ENCODE measurements around the gene TANC1.

TANC1 gene

DNA sequence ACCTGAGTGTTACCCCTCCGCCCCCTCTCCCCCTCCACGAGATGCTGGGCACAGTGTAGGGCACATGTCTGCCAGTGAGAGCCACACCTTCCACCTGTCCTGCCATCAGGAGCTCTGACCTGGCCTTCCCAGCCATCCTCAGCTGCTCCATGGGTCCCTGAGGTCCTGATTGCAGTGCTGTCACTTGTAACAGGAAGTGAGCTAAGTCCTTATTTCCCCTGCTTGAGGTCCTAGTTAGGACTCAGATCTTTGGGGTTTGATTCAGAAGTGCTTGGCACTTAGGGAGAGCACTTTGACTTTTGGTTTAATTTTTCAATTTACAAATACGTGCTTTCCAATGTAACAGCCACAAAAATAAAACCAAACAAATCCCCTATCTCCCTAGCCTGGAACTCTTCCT is 192.5 kb downstream of the TANC1 start:
- no peak for DNase-seq (ENCODE audit: low read depth)

DNA sequence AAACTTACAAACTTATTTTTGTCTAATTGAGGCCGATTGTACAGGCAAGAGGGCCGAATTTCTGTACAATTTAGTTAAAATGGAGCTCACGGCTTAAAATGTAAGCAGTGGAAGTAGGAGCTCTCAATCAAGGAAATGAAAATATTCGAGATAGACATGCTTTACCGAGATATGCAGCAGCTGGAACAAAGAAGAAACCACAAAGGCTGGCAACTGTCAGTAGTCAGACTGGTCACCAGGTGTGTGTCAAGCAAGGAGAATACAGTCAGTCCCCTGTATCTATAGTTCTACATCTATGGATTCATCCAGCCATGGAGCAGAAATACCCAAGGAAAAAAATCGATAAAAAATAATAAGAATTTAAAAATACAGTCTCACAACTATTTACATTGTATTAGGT is 195.5 kb downstream of the TANC1 start:
- no peak for DNase-seq (ENCODE audit: low read depth)

DNA sequence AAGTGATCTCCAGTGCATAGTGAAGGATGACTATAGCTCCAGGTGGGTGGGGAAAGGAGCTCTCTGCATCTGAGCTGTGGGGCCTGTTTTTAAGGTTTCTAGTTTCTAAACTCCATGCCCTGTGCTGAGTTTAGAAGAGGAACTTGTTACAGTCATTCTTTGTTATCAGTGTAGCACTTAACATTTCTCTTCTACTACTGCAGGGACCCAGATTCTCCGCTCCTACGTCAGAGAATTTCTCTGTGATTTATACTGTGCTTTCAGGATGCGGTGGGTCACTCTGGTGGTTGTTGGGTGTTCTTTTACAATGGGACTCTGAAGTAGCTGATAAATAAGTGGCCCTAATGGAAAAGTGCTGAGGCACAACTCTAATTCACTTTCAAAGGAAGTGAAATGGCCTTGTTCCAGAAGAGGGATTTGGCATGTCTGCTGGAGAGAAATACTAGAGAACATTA is 196.0 kb downstream of the TANC1 start:
- DNase-seq (ENCODE audit: low read depth): no peak

DNA sequence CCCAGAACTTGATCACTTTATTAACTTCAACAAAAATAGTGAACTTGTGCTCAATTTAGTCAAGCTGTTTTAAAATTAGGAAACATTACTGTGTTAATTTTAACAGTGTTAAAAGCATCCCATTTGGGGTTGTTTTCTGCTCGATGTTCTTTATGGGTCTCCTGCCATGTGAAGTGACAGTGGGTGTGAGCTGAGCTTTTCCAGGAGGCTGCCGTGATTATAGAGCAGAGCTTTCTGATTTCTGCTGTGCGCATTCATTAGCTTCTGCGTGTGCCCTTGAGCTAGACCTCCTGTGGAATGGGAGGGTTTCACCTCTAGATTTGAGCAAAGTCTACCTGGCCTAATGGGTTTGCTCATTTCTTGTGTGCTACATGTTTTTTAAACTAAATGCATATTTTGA is 196.6 kb downstream of the TANC1 start:
- DNase-seq (ENCODE audit: low read depth): no peak

DNA sequence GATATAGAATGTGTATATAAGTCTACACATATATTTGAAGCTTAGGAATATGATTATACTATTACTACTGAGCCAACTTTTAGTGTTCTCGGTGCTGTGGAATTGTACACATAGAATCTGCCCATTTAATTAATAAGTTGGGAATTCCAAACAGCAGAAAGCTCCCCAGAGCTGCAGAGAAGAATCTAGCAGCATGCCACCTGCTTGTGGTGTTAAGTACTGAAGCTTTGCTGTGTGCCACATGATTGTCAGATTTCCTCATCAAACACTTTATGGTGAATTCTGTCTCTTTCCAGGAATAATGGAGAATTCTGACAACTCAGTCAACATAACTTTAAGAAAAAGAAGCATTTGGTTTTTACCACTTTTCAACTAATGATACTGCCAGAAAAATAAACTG is 200.3 kb downstream of the TANC1 start:
- DNase-seq (ENCODE audit: low read depth): no peak

DNA sequence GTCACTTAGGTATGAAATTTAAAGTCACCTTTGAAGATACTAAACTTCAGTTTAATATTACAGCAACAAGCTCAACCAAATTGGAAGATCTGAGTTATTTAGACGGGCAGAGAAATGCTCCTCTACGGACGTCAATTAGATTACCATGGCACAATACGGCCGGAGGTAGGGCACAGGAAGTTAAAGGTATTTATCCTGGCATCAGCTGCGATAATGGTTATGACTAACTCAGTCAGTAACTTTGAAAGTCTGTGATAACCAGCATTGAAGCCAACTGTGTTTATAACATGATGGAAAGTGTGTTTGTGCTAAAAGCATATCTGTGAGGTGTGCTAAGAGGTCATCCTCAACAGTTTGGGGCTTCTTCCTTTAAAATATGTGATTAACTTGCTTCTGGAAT is 200.7 kb downstream of the TANC1 start:
- no peak for DNase-seq (ENCODE audit: low read depth)

DNA sequence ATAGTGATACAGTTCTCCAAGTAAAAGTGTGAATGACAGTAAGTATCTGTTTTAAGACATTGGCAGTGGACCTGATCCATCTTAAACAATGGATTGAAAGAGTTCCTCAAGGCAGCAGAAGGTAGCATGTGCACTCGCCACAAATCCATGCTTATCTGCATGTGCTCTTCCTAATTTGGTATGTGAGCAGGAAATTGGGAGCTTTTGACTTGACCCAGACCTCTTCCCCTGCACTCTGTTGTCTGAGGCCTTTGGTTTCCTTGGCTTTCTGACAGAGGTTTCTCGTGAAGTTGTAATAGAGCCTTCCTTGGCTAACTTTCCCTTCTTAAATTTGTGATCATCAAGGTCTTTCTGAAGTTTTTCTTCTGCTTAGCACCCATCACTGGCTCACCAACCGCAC is 204.0 kb downstream of the TANC1 start:
- DNase-seq (ENCODE audit: low read depth): no peak

DNA sequence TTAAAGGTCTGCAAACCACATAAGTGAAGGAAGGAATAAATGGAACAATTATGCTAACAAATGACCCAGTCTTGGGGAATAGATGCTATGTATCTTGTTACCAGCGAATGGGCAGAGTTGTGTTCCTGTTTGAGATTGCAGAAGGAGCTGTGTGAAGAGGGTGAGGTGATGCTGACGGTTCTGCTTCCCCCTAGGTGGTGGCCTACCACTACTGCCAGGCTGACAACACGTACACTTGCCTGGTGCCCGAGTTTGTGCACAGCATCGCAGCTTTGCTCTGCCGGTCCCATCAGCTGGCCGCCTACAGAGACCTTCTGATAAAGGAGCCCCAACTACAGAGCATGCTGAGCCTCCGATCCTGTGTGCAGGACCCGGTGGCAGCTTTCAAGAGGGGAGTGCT is 206.3 kb downstream of the TANC1 start:
- no peak for DNase-seq (ENCODE audit: low read depth)

DNA sequence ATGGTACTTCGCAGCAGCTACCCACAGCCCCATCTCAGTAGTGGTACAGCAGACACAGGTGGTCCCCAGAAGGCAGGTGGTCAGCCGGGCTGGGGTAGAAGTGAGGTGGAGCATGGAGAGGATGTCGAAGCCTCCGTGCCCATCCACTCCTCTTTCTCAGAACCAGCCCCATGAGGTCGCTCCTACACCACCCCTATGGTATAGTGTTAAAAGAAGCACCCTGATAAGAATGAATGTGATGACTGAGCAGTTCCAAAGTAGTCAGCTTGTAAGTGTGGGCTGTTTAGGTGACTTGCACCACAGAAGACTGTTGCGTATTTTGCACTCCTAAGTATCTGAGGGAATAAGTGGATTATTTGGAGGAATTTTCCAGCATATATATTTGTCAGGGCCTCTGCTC is 206.7 kb downstream of the TANC1 start:
- DNase-seq (ENCODE audit: low read depth): no peak

DNA sequence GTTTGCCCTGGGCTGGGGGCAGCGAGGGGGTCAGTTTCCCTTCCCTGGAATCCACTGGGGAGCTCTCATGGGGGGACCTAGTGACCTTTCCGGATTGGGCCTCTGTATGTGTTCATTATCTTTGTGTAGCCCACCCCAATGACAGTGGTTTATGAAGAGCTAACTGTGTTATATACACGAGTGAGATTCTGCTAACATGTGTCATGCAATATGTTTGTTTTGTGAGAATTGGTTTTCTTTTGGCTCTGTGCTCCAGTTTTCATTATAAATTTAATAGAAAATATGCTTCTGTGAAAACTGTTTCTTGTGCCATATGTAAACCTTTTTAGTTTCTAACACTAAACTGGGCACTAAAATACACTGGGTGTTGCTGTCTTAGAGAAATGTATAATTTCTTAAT is 207.5 kb downstream of the TANC1 start:
- no peak for DNase-seq (ENCODE audit: low read depth)

DNA sequence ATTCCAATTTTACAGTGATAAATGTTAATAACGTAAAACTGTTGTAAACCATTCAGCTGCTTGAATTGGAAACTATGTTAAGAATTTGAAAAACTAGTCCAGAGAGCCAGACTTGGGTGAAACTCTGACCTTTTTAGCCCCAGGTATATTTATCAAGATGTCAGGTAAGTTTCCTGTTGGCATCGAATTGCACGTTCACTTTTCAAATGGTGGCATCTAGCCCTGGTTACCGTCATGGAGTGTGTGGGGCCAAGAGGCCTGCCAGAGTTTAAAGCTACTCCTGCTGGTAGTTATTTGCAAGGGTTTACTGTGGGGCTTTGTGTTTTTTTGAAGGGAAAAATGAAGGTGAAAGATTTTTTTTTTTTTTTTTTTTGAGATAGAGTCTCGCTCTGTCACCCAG is 208.1 kb downstream of the TANC1 start:
- DNase-seq (ENCODE audit: low read depth): no peak

DNA sequence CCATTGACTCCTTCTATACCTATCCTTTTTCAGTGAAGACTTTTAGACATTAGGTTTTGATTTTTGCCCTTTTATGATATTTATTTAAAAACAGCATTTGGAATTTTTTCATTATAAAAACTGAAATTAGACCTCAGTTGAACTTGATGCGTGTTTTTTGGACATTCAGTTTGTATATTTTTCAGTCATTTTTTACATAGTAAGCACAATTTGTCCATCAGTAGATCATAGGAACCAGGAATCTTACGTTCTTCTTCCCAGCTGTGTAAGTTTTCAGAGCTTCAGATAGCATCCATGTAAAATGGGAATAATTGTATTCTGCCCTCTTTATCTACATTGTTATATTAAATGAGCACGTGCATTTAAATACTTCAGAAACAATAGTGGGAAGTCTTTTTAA is 208.9 kb downstream of the TANC1 start:
- no peak for DNase-seq (ENCODE audit: low read depth)

DNA sequence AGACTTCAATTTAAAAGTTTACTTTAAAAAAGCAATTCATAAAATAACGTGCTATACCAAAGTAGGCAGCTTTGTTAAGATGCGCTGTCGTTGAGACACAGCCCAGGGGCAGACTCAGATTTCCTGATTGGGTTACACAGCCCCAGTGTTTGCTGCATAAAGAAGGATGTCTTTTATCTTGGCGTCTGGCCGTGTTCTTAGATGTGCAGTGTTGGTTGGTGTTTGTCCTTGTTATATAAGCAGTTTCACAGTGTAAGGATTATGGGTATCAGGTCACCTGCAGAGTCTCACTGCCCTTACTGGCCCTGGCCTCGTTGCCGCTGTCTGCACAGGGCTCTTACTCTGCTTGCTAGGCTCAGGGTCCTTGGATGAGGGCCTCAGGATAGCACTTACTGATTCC is 209.5 kb downstream of the TANC1 start:
- DNase-seq (ENCODE audit: low read depth): no peak

DNA sequence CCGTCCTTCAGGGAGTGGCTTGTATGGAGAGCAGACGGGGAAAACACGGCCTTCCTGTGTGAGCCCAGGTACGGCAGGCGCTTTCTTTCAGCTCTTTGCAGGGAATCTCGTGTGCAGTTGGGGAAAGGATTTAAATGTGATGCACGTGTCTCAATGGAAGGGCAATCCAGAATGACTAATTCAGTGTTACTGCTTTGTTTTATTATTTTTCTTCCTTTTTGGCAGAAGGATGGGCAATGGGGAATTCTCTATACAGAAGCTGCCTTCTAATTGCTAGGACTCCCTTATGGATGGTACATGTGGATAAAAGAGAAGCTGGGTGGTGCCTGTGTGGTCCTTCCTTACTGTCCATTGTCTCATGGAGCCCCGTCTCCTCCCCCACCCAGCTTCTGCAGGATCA is 210.7 kb downstream of the TANC1 start:
- no peak for DNase-seq (ENCODE audit: low read depth)

DNA sequence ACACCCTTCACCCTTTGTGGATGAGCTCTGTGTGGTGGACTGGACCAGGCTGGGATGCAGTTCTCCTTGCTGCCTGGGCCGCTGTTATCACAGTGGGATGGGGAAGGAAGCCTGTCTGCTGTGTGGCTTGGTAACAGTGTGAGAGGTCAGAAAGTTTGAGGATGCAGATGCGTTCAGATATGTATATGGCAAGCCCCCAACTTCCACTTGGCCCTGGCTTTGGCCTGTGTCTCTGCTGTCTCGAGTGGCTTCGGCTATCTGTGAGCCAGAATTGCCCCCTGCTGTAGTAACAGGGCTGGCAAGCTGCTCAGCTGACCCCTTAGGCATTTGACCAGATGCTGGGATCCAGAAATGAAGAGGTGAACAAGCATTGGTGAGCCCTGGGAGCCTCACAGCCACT is 211.3 kb downstream of the TANC1 start:
- no peak for DNase-seq (ENCODE audit: low read depth)

DNA sequence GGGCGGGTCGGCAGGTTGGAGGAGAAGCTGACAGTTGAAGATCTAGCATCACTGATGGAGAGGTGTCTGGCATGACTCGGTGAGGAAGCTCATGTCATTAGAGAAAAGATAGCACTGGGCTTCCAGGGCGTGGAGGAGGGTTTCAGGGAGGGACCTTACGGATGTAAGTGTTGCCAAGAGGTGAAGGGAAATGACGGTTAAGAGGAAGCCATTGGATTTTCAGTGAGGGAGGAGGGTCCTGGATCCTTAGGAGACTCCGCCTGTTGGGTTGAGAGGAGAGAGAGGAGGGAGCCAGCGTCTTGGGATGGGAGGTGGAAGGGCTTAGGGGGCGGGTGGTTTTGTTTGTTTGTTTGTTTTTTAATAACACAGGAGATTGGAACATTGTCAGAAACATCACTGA is 214.9 kb downstream of the TANC1 start:
- no peak for DNase-seq (ENCODE audit: low read depth)

DNA sequence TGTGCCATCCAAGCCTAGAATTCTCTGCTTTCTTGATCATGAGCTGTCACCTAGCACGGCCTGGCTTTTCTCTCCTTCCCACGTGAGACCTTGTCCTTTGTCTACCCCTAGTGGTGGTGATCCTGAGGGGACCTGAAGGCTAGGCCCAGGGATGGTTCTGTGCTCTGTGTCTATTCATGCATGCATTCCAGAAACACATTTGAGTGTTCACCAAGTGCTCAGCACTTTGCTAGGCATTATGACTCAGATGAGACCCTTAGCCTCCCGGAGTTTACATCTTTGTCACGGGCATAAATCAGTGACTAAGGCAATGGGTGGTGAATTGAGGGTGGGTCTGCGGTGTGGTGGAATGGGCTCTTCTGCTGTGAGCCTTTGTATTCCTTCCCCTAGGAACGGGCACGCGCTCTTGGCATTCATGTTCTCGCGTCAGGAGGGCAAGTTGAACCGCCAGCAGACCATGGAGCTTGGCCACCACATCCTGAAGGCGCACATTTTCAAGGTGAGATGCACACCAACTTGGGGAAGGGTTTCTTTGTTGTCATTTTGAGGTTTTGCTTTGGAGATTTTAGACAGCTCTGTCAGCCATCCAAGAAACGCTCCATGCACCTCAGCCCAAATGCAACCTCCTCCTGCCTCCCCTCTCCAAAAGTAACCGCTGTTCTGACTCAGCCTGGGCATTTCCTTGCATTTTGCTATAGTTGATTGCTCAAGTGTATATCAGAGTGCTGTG is 217.1 kb downstream of the TANC1 start:
- no peak for DNase-seq (ENCODE audit: low read depth)

DNA sequence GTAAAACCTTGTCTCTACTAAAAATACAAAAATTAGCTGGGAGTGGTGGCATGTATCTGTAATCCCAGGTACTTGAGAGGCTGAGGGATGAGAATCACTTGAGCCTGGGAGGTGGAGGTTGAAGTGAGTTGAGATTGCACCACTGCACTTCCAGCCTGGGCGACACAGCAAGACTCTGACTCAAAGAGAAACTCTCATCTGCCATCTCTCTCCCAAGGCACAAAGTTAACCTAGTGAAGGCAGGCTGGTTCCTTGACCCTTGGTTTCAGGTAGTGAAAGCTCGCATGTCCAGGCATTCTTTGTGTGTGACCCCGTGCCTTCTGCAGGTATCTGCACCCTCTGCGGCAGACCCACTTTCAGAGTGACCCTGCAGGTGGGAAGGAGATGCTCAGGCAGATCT is 218.0 kb downstream of the TANC1 start:
- no peak for DNase-seq (ENCODE audit: low read depth)

DNA sequence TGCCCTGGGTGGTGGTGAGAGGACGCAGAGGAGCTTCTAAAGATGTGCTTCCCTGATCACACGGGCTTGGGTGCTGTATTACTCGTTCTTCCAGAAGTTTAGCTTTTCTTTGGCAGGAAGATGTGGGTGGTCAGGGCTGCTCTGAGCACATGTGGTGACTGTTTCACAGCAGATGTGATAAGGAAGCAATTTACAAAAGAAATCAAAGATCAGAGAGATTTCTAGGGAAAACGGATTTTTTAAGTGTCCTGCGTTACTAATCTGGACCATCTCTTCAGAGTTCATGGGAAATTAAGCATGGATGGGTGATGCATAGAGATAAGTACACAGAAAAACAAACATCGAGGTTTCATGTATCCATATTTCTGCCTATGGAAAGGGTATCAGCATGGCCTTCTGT is 218.7 kb downstream of the TANC1 start:
- DNase-seq (ENCODE audit: low read depth): no peak

DNA sequence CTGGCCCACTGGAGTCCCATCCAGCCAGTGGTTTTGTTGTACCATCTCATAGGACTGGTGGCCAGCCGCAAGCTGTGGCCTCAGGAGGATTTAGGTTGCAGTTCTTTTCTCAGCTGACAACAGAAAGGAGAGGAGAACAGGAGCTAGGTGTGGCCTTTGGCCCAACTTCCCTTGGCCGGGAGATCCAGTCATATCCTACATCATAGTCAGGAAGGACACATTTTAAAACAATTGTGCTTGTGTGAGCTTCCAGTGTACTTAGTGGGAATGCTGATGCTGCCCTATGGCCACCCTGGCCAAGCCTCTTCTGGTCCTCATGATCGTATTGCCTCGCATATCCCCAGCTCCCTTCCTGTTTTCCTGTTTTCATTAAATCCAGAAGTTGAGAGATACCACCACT is 220.0 kb downstream of the TANC1 start:
- DNase-seq (ENCODE audit: low read depth): no peak

DNA sequence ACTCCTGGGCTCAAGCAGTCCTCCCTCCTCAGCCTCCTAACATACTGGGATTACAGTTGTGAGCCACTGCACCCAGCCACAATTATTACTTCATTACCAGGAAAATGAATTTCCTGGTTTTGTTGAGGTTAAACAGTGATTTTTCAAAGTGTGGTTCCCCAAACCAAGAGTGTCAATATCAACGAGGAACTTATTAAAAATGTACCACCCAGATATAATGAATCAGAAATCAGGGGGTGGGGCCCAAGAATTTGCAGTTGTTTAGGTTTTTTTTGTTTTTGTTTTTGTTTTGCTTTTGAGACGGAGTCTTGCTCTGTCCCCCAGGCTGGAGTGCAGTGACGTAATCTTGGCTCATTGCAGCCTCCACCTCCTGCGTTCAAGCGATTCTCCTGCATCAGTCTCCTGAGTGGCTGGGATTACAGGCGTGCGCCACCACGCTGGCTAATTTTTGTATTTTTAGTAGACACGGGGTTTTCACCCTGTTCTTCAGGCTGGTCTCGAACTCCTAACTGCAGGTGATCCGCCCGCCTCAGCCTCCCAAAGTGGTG is 224.0 kb downstream of the TANC1 start:
- no peak for DNase-seq (ENCODE audit: low read depth)

DNA sequence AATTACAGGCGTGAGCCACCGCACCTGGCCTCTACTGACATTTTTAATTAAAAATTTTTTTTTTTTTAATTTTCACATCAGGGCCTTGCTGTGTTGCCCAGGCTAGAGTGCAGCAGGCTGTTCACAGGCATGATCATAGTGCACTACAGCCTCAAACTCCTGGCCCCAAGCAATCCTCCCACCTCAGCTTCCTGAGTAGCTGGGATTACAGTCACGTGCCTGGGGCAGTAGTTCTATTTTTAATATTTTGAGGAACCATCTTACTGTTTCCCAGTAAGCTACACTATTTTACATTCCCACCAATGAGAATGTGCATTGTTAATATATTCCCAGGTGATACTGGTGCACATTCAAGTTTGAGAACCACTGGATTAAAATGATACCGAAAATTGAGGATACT is 225.4 kb downstream of the TANC1 start:
- no peak for DNase-seq (ENCODE audit: low read depth)

DNA sequence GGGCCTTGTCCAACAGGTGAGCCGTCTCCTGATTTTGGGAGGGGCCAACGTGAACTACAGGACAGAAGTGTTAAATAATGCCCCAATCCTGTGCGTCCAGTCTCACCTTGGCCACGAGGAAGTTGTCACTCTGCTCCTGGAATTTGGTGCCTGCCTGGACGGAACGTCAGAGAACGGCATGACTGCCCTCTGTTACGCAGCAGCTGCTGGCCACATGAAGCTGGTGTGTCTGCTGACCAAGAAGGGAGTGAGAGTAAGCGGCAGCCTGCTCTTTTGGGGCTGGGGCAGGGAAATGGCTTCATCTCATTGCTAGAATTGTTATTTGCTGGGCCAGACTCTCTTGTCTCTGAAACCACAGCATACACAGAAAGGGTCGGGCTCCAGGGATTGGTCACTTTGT is 225.8 kb downstream of the TANC1 start:
- DNase-seq (ENCODE audit: low read depth): no peak

DNA sequence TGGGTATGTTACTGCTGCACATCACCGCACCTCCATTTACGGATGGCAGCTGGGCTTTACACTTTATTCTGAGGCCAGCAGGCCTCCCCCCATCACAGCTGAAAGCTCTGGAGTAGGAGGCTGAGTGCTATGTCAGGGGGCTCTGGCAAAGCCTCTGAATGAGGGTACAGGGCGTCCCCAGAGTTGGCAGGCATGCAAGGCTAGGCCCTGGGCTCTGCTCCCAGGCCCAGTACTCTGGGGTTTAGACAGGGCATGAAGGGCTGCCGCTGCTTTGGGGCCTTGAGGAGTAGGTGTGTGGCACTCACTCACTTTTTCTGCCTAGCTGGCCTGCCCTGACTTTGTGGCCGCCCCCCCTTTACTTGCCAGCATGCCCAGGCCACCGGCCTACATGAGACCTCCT is 227.3 kb downstream of the TANC1 start:
- no peak for DNase-seq (ENCODE audit: low read depth)

Data from stimulated activated CD4-positive, alpha-beta T cell treated with anti-CD3 and anti-CD28 coated beads, Interleukin-2, amount 100 ng/mL, for 4 hours (primary cell).